ENCODE data around the gene AR.

The AR gene

DNA sequence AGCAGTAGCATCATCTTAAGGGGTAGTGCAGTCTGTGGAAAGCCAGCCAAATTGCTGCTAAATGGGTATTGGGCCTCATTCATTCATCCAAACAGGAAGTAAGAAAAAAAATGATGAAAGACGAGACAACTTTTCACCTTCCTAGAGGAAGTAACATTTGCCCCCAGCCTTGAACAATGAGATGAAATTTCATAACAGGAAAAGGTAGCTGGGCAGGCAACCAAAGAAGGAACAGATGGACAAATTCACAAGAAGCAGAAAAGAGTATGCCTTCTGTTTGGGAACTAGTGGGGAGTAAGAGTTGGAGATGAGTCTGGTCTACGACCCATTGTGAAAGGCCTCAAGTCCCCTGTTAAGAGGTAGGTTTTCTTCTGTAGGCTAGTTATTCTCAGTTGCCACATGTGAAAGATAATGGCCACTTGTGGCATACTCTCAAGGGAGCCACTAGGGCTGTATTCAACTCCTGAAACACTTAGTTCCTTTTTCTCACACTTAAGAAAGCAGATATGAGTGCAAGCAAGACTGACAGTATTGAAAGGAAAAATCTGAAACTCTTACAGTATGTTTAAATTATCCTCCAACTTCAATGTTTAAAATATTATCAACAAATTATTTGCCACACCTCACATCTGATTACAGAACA is 190.4 kb downstream of the AR start:
- TF ChIP-seq, protein P1, sequence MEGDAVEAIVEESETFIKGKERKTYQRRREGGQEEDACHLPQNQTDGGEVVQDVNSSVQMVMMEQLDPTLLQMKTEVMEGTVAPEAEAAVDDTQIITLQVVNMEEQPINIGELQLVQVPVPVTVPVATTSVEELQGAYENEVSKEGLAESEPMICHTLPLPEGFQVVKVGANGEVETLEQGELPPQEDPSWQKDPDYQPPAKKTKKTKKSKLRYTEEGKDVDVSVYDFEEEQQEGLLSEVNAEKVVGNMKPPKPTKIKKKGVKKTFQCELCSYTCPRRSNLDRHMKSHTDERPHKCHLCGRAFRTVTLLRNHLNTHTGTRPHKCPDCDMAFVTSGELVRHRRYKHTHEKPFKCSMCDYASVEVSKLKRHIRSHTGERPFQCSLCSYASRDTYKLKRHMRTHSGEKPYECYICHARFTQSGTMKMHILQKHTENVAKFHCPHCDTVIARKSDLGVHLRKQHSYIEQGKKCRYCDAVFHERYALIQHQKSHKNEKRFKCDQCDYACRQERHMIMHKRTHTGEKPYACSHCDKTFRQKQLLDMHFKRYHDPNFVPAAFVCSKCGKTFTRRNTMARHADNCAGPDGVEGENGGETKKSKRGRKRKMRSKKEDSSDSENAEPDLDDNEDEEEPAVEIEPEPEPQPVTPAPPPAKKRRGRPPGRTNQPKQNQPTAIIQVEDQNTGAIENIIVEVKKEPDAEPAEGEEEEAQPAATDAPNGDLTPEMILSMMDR (IDR thresholded peaks at IDR 0.05; ENCODE audit: control insufficient read depth, insufficient read depth, low read depth, low read length, missing control alignments): no peak
- DNase-seq (ENCODE audit: low read depth): no peak
- no peak overlapping the region for H3K4me3 ChIP-seq (ENCODE audit: control insufficient read depth, low read depth, low read length)

DNA sequence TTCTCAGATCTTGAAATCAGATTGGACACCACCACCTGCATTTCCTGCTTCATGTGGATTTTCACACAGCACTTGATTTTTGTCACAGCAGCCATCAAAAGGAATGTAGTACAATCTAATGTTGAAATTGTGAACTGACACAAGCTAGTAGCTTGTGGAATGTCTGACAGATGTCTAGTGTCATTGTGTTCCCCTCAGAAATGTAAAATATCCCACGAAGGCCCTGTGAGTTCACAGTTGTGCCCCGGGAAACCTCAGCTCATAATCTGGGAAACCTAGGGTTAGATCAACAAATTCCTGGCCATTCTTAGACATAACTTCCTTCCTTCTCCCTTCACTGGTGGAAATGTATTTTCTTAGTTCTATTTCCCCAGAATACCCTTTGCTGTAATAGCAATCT is 205.7 kb downstream of the AR start:
- DNase-seq (ENCODE audit: low read depth): no peak
- H3K4me3 ChIP-seq (ENCODE audit: control insufficient read depth, low read depth, low read length): no peak overlapping the region
- TF ChIP-seq, protein P1 (IDR thresholded peaks at IDR 0.05; ENCODE audit: control insufficient read depth, insufficient read depth, low read depth, low read length, missing control alignments): no peak

DNA sequence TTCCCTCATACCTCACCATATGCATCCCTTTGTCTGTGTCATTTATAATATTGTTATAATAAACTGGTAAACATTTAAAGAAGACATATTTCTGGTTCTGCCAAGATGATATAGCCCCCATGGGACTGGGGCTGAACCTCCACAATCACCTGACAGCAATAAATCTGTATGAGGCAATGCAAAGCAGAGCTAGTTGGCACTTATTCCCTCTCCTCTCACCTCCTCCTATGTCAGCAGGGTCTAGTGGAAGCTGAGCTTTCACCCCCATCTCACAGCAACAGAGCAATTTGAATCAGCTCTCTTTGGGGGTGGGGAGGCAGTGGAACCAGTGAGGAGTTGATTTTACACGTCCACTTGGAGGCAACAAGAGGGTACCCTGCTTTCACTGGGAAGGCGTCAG is 206.9 kb downstream of the AR start:
- TF ChIP-seq, protein P1 (IDR thresholded peaks at IDR 0.05; ENCODE audit: control insufficient read depth, insufficient read depth, low read depth, low read length, missing control alignments): no peak
- H3K4me3 ChIP-seq (ENCODE audit: control insufficient read depth, low read depth, low read length): no peak overlapping the region
- no peak for DNase-seq (ENCODE audit: low read depth)

DNA sequence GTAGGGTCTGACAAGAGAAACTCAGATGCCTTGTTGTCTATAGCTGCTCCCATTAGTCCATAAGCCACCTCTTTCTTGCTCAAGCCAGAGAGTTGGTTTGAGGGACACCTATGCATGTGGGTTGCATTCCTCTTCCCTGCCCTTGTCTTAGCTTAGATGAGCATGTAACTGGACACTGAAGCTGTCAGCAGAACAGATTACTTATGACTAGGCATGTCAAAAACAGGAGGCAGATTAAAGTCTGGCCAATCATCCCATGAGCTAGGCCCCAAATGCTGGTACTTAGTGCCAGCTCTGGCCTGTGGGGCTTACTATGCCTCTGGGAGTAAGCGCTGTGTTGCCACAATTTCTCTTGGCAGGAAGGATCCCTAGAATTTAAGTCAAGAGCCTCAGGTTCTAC is 215.2 kb downstream of the AR start:
- TF ChIP-seq, protein P1 (IDR thresholded peaks at IDR 0.05; ENCODE audit: control insufficient read depth, insufficient read depth, low read depth, low read length, missing control alignments): no peak
- DNase-seq (ENCODE audit: low read depth): no peak
- H3K4me3 ChIP-seq (ENCODE audit: control insufficient read depth, low read depth, low read length): no peak overlapping the region

DNA sequence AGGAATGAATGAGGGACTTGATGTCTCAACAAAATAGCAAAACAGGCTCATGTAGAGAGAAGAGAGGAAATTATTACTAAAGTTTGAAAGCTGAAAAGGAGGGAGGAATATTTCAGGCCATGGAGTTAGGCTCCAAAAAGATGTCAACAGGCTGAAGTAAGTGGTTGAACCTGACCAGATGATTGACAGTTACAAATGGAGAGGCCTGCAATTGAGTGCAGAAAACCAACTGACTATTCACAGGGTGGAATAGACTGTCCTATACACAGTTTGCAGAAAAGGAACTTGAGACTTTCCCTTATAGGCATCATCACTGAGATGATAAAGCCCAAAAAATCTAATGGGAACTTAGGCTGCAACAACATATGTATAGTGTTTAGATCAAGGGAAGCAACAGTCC is 233.3 kb downstream of the AR start:
- TF ChIP-seq, protein P1 (IDR thresholded peaks at IDR 0.05; ENCODE audit: control insufficient read depth, insufficient read depth, low read depth, low read length, missing control alignments): no peak
- no peak for DNase-seq (ENCODE audit: low read depth)
- H3K4me3 ChIP-seq (ENCODE audit: control insufficient read depth, low read depth, low read length): no peak overlapping the region

DNA sequence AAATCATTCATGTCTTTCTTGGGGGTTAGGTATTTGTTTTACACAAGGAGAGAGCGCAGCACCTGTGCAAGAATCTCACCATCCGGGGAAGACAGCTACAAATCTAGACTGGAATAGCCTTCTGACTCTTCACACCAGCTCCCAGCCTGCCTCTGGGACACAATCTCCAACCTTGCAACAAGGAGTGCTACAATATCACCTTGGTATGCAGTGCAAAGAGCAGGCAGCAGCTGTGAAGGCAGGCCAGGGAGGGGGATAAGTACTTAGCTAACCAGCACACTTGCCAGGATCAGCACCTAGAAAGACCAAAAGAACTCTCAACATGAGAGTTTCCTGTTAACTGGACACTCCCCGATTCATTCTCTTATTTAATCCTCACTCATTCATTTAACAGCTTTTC is 235.3 kb downstream of the AR start:
- no peak for DNase-seq (ENCODE audit: low read depth)
- TF ChIP-seq, protein P1 (IDR thresholded peaks at IDR 0.05; ENCODE audit: control insufficient read depth, insufficient read depth, low read depth, low read length, missing control alignments): no peak
- H3K4me3 ChIP-seq (ENCODE audit: control insufficient read depth, low read depth, low read length): no peak overlapping the region

Data from AG09309 (cell line).